Gastroesophageal sphincter (tissue), 4 donors: ENCODE measurements around the gene CLEC4E. TPM values are rescaled to one million over a fixed set of nuclear protein-coding genes. Genes with fewer than 3 reads are reported as not detected.
"Not testable (repeated sequence)": the region's sequence is repeated elsewhere in the genome, so short reads cannot be mapped to it uniquely, and the experiment has no call there.

Experiments used
- ATAC-seq: fragments of 150-250 bp; one replicate; pipeline ENCODE4 v1.9.1; 2016; ENCODE audit warnings: mild to moderate bottlenecking, moderate library complexity
- H3K27ac ChIP-seq, 4 donors: fragments of 200-600 bp; sonication (generic) in 3 of 4; 1 replicate in 3 of 4; 2 replicates in 1 of 4; pipeline ENCODE4 v1.5.1; 2016 to 2019
- H3K27me3 ChIP-seq: fragments of 200-600 bp; sonication (generic); one replicate; pipeline ENCODE4 v1.5.1; 2019
- H3K36me3 ChIP-seq, 2 donors: fragments of 200-600 bp; sonication (generic); one replicate each; pipeline ENCODE4 v1.5.1; 2019; ENCODE audit warnings: control low read depth in 1 of 2
- H3K4me1 ChIP-seq, 3 donors: fragments of 200-600 bp; sonication (generic); 1 replicate in 2 of 3; 2 replicates in 1 of 3; pipeline ENCODE4 v1.5.1; 2016 to 2019; ENCODE audit warnings: control low read depth in 2 of 3
- H3K4me3 ChIP-seq, 2 donors: fragments of 200-600 bp; sonication (generic); one replicate each; pipeline ENCODE4 v1.5.1; 2019; ENCODE audit warnings: mild to moderate bottlenecking in 1 of 2, moderate library complexity in 1 of 2
- H3K9me3 ChIP-seq, 3 donors: fragments of 200-600 bp; sonication (generic); one replicate each; pipeline ENCODE4 v1.5.1; 2017 to 2019; ENCODE audit warnings: control low read depth in 2 of 3
- EP300 ChIP-seq: sonication (generic); formaldehyde crosslinking; IDR thresholded peaks from one replicate; pipeline ENCODE4 v1.6.1; 2017; ENCODE audit warnings: antibody characterized with exemption, mild to moderate bottlenecking
- POLR2A ChIP-seq, 2 donors: fragments of 450-650 bp; IDR thresholded peaks; one replicate each; pipeline ENCODE4 v1.6.1; 2017; ENCODE audit warnings: antibody characterized with exemption in 2 of 2, mild to moderate bottlenecking in 2 of 2, moderate library complexity in 1 of 2
- POLR2AphosphoS5 ChIP-seq: sonication (generic); formaldehyde crosslinking; IDR thresholded peaks from one replicate; pipeline ENCODE4 v1.6.1; 2017; ENCODE audit warnings: antibody characterized with exemption
- WGBS, 2 donors: methylation state at CpG; one replicate each; pipeline ENCODE4 v1.1.5; 2018; ENCODE audit warnings: low coverage in 1 of 2; 5-methylcytosine and 5-hydroxymethylcytosine counted together
- total RNA-seq, 4 donors: library from RNA; depleted of rRNA; stranded (reverse); fragments of >200 nt; gene quantifications; one replicate each; pipeline ENCODE4 v1.1.0, GENCODE V29; 2016
- TF ChIP-seq, protein P1 (sequence below), 4 experiments: fragments of 200-600 bp in 2 of 4; fragments of 450-650 bp in 2 of 4; sonication (generic) in 1 of 4; IDR thresholded peaks; one replicate each; pipeline ENCODE4 v1.5.1; 2017 to 2019; ENCODE audit warnings: antibody characterized with exemption in 4 of 4, mild to moderate bottlenecking in 2 of 4, moderate library complexity in 2 of 4

CLEC4E gene, protein sequence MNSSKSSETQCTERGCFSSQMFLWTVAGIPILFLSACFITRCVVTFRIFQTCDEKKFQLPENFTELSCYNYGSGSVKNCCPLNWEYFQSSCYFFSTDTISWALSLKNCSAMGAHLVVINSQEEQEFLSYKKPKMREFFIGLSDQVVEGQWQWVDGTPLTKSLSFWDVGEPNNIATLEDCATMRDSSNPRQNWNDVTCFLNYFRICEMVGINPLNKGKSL
- total RNA-seq, result 1 to 10 TPM in 3 of 4 donors, under 1 TPM in 1; 0.12 to 6.5 (median 1.5) TPM

DNA sequence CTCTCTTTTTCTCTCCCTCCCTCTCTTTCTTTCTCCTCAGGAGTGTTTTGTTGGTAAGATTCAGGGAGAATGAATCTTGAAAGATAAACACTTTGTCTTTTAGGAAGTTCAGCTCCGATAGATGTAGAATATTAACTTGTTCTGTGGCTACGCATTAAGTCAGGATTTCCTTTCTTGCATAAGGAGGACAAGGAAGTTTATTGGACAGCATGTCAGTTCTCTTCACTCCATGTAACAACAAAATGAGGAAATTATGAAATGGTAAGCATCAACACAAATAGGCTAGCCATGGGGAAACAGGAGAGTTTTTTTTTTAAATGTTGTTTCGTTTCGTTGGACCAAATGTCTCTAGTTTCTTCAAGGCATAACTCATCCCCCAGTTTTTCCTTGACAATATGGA, at the start of gene CLEC4E:
CLEC4E (minus strand) TSS at position 75 of the 400 bp plus-strand sequence. CDS start 108 bp downstream, outside the sequence.
- peak; percentile 39 for ATAC-seq
- WGBS, 2 donors, result 57 to 65% methylated on average over 3 to 4 of the region's 4 CpGs
- H3K4me3 ChIP-seq, result peak within 1 kb of the TSS in 1 of 2 donors; percentile 21

DNA sequence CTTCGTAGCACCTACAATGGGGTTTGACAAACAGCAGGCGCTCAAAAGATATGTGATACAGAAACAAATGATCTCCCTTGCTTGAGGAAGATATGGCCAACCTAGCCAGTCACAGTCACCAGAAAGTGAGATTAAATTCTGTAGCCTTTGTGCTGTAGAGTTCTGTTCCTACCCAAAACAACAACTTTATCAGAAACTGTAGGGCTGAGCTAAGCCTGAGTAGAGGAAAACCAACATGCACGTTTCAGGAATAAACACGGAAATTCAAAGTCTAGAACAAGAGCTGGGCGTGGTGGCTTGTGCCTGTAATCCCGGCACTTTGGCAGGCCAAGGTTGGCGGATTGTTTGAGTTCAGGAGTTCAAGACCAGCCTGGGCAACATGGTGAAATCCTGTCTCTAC, 49.0 kb upstream of the CLEC4E start:
- H3K27me3 ChIP-seq, result no peaks in the 10 kb centered on the region
- H3K27ac ChIP-seq, result no peak overlapping the region
- no peaks in the 10 kb centered on the region for H3K4me1 ChIP-seq
- no peak overlapping the region for H3K4me3 ChIP-seq
- no peaks in the 10 kb centered on the region for H3K9me3 ChIP-seq
- WGBS, 2 donors, result 85% methylated on average over 7 of the region's 7 CpGs
- TF ChIP-seq EP300 (no peak), POLR2A (IDR thresholded peaks at IDR 0.05) (no peak), POLR2AphosphoS5 (no peak)
- TF ChIP-seq, protein P1, sequence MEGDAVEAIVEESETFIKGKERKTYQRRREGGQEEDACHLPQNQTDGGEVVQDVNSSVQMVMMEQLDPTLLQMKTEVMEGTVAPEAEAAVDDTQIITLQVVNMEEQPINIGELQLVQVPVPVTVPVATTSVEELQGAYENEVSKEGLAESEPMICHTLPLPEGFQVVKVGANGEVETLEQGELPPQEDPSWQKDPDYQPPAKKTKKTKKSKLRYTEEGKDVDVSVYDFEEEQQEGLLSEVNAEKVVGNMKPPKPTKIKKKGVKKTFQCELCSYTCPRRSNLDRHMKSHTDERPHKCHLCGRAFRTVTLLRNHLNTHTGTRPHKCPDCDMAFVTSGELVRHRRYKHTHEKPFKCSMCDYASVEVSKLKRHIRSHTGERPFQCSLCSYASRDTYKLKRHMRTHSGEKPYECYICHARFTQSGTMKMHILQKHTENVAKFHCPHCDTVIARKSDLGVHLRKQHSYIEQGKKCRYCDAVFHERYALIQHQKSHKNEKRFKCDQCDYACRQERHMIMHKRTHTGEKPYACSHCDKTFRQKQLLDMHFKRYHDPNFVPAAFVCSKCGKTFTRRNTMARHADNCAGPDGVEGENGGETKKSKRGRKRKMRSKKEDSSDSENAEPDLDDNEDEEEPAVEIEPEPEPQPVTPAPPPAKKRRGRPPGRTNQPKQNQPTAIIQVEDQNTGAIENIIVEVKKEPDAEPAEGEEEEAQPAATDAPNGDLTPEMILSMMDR (IDR thresholded peaks at IDR 0.05), result no peak
- no peak for ATAC-seq
- no peaks in the 10 kb centered on the region for H3K36me3 ChIP-seq

More for the DNA sequence above, at the start of gene CLEC4E:
- H3K4me1 ChIP-seq, H3K27ac ChIP-seq, H3K9me3 ChIP-seq, H3K36me3 ChIP-seq: not testable (repeated sequence)
- peaks cover 14% of the 10 kb centered on the region for H3K27me3 ChIP-seq

DNA sequence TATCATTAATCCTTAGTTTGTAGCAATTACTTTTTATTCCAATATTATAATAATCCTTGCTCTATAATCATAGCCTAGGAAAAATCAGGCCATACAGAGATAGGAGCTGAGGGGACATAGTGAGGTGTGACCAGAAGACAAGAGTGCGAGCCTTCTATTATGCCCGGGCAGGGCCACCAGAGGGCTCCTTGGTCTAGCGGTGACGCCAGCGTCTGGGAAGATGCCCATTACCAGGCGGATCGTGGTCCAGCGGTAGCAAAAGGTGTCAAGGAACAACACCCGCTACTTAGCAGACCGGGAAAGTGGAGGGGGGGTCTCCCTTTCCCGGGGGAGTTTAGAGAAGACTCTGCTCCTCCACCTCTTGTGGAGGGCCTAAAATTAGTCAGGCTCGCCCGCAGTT, 43.8 kb upstream of the CLEC4E start:
- ATAC-seq, H3K27me3 ChIP-seq: not testable (repeated sequence)
- 94% methylated on average over 6 of the region's 13 CpGs; no CpG with 5 or more reads in 1 of the 2 donors for WGBS, 2 donors

DNA sequence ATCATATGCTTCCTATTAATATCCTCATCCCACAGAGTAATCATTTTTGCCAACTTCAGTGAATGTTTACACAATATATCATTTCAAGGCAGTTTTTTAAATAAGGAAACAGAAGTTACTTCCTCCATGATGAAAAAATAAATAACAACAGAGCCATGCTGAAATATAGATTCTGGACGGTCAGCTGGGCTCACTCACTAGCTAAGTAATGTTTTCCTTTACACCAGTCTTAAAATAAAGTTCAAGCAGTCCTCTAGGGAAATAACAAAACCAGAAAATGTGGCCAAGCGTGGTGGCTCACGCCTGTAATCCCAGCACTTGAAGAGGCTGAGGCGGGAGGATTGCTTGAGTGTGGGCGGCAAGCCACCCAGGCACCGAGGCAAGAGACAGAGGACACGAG, 43.3 kb upstream of the CLEC4E start:
- ATAC-seq, result no peak
- Histone ChIP-seq H3K36me3 (no peaks in the 10 kb centered on the region), H3K27ac (no peak overlapping the region), H3K27me3 (no peaks in the 10 kb centered on the region), H3K4me3 (no peak overlapping the region), H3K4me1 (no peaks in the 10 kb centered on the region), H3K9me3 (no peaks in the 10 kb centered on the region)
- no peak for TF ChIP-seq POLR2AphosphoS5
- TF ChIP-seq EP300, result no peak
- TF ChIP-seq, protein P1 (IDR thresholded peaks at IDR 0.05), result no peak
- no peak for TF ChIP-seq POLR2A (IDR thresholded peaks at IDR 0.05)
- WGBS, 2 donors, result 69 to 75% methylated on average over 7 of the region's 7 CpGs

More for the DNA sequence above, 43.8 kb upstream of the CLEC4E start:
- not testable (repeated sequence) for H3K4me1 ChIP-seq, H3K27ac ChIP-seq, H3K36me3 ChIP-seq, H3K9me3 ChIP-seq, H3K4me3 ChIP-seq

DNA sequence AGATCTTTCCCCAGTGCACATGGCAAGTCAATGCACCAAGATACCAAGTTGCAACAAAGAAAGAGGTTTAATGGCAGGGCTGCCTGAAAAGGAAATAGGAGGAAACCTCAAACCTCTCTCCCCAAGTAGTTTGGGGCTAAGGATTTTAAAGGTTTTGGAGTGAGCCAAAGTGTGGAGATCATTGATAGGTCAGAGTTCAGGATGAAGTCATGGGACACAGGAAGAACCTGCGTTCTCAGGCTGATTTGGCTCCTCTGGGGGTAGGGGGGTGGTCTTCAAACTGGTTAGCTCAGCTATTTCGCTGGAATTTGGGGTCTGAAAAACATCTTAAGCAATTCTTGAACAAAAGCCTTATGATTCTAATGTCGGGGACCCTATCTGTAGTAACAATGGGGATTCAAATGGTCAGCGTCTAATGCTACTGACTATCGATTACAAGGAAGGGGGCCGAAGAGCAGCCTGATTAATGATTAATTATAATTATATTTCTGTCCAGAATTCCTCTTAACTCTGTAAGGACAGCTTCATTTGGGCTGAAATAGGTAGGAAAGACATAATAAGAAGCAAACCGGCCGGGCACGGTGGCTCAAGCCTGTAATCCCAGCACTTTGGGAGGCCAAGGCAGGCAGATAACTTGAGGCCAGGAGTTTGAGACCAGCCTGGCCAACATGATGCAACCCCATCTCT, 40.5 kb upstream of the CLEC4E start:
- H3K27ac ChIP-seq, result no peak overlapping the region
- no peaks in the 10 kb centered on the region for H3K27me3 ChIP-seq
- WGBS, 2 donors, result 46 to 71% methylated on average over 6 to 9 of the region's 9 CpGs
- H3K36me3 ChIP-seq, result no peaks in the 10 kb centered on the region
- TF ChIP-seq EP300, result no peak
- TF ChIP-seq POLR2AphosphoS5, result no peak
- no peak for TF ChIP-seq POLR2A (IDR thresholded peaks at IDR 0.05)
- TF ChIP-seq, protein P1 (IDR thresholded peaks at IDR 0.05), result no peak
- no peaks in the 10 kb centered on the region for H3K4me1 ChIP-seq
- H3K4me3 ChIP-seq, result no peak overlapping the region
- no peak for ATAC-seq
- no peaks in the 10 kb centered on the region for H3K9me3 ChIP-seq

DNA sequence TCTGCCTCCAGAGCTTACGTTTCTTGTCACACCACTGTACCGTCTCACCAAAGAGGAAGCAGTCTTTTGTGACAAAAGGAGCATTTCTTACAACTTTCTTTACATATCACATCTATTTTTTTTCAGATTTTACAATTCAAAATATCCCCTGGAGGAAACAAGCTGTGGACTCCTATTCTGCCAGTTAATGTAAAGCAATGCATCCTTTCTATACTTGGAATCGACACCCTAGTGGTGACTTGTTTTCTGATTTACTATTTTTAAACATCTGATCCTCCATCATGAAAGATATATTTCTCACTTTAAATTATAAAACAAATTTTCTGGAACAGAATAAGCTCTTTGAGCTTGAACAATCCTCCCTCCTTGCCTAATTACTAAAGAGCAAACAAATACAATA, 37.2 kb upstream of the CLEC4E start:
- peaks cover 6% of the 10 kb centered on the region for H3K27me3 ChIP-seq
- H3K4me1 ChIP-seq, result no peaks in the 10 kb centered on the region
- no peaks in the 10 kb centered on the region for H3K36me3 ChIP-seq
- no peak overlapping the region for H3K4me3 ChIP-seq
- WGBS, 2 donors, result 67 to 86% methylated on average over 3 of the region's 3 CpGs
- no peak for ATAC-seq
- no peaks in the 10 kb centered on the region for H3K9me3 ChIP-seq
- TF ChIP-seq POLR2AphosphoS5, result no peak
- TF ChIP-seq, protein P1 (IDR thresholded peaks at IDR 0.05), result no peak
- TF ChIP-seq POLR2A (IDR thresholded peaks at IDR 0.05), result no peak
- TF ChIP-seq EP300, result no peak
- no peak overlapping the region for H3K27ac ChIP-seq
